CD4-positive, alpha-beta memory T cell (primary cell): ENCODE data around the gene NYAP1. TPM values are rescaled to one million over a fixed set of nuclear protein-coding genes. Genes with fewer than 3 reads are reported as not detected.

ENCODE experiments used
- CTCF ChIA-PET: fragments of 350-600 bp; sonication (Branson Sonifier 250); formaldehyde crosslinking; loops from one replicate; lab custom pipeline; 2021; ENCODE audit warnings: inconsistent platforms; ENCODE audit not compliant: partially characterized antibody; lab: Charles Lee
- POLR2A ChIA-PET: fragments of 350-600 bp; sonication (Branson Sonifier 250); formaldehyde crosslinking; loops from one replicate; lab custom pipeline; 2021; ENCODE audit not compliant: partially characterized antibody; lab: Charles Lee
- DNase-seq, 5 donors: peaks; one replicate each; pipeline versions ENCODE4 v3.0.0 to v3.0.0-alpha.2; 2020 to 2022; ENCODE audit warnings: mixed read lengths in 1 of 5
- H3K27ac ChIP-seq: one replicate; pipeline ENCODE4 v1.7.0; 2013; ENCODE audit warnings: low read depth, low read length
- H3K27me3 ChIP-seq: 2 replicates; pipeline ENCODE4 v1.7.0; 2013; ENCODE audit warnings: mild to moderate bottlenecking, low read length, moderate library complexity; ENCODE audit not compliant: insufficient read depth
- H3K36me3 ChIP-seq: 2 replicates; pipeline ENCODE4 v1.7.0; 2013; ENCODE audit warnings: mild to moderate bottlenecking, low read length, moderate library complexity; ENCODE audit not compliant: insufficient read depth
- H3K4me1 ChIP-seq: 2 replicates; pipeline ENCODE4 v1.7.0; 2013; ENCODE audit warnings: mild to moderate bottlenecking, low read length, moderate library complexity; ENCODE audit not compliant: insufficient read depth
- H3K4me3 ChIP-seq, 2 donors: one replicate each; pipeline ENCODE4 v1.7.0; 2013; ENCODE audit warnings: low read length in 2 of 2, mild to moderate bottlenecking in 1 of 2
- H3K9me3 ChIP-seq, 2 donors: one replicate each; pipeline ENCODE4 v1.7.0; 2013; ENCODE audit warnings: low read length in 2 of 2, control low read depth in 1 of 2; ENCODE audit not compliant: control insufficient read depth in 1 of 2
- H3K27ac Mint-ChIP-seq, 7 donors: one replicate each; pipeline ENCODE4 v1.8.0; 2020 to 2021; ENCODE audit warnings: mixed read lengths in 7 of 7, mild to moderate bottlenecking in 6 of 7, inconsistent platforms in 3 of 7, moderate library complexity in 3 of 7
- H3K27me3 Mint-ChIP-seq, 2 donors: one replicate each; pipeline ENCODE4 v1.8.0; 2020 to 2021; ENCODE audit warnings: mixed read lengths in 2 of 2
- H3K36me3 Mint-ChIP-seq, 2 donors: one replicate each; pipeline ENCODE4 v1.8.0; 2020 to 2021; ENCODE audit warnings: mixed read lengths in 2 of 2, inconsistent platforms in 1 of 2, mild to moderate bottlenecking in 1 of 2
- H3K4me1 Mint-ChIP-seq, 4 donors: one replicate each; pipeline ENCODE4 v1.8.0; 2020 to 2021; ENCODE audit warnings: mixed read lengths in 4 of 4, mild to moderate bottlenecking in 1 of 4
- H3K4me3 Mint-ChIP-seq, 8 donors: one replicate each; pipeline ENCODE4 v1.8.0; 2020 to 2021; ENCODE audit warnings: mixed read lengths in 8 of 8, mild to moderate bottlenecking in 7 of 8, moderate library complexity in 6 of 8, inconsistent platforms in 3 of 8
- H3K9me3 Mint-ChIP-seq, 8 donors: one replicate each; pipeline ENCODE4 v1.8.0; 2020 to 2021; ENCODE audit warnings: mixed read lengths in 8 of 8, mild to moderate bottlenecking in 5 of 8, inconsistent platforms in 3 of 8, moderate library complexity in 1 of 8
- intact Hi-C: fragments of 100-400 bp; cut with micrococcal nuclease; formaldehyde crosslinking; loops from one replicate; pipeline ENCODE4 v1.15.1; 2023
- polyA plus RNA-seq, 2 donors: library from polyadenylated mRNA; unstranded; fragments of 300-500 nt; fragmentation: Illumina TruSeq; gene quantifications; one replicate each; pipeline ENCODE4 v1.2.3, GENCODE V29; 2021
- total RNA-seq, 2 experiments: library from RNA; stranded (reverse); gene quantifications; one replicate each; pipeline ENCODE4 v1.2.3, GENCODE V29; 2021

NYAP1 gene
- total and polyA plus RNA-seq, 4 experiments from 2014 or later, result 0.38 to 0.58 TPM; not detected in 2

- Histone ChIP-seq H3K27me3 (no peaks in the 10 kb centered on the region), H3K36me3 (peaks cover 12% of the 10 kb centered on the region)
- H3K36me3 Mint-ChIP-seq, result peaks cover 16 to 30% of the 10 kb centered on the region in 2 donors
Measured at GRCh38 chr7:100464210-100464660, 19.5 kb upstream of the NYAP1 start, which contains the start of gene SPACDR. TSS of gene SPACDR (minus strand) at chr7:100464260. CDS start at chr7:100464025, 235 bp downstream.

DNA sequence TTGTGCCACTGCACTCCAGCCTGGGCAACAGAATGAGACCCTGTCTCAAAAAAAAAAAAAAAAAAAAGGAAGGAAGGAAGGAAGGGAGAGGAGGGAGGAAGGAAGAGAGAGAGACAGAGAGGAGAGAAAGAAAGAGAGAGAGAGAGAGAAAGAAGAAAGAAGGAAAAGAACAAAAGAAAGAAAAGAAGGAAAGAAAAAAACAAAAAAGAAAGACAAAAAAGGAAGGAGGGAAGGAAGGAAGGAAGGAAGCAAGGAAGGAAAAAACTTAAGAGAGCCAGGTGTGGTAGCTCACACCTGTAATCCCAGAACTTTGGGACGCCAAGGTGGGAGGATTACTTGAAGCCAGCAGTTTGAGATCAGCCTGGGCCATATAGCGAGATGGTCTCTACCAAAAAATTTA, 18.9 kb upstream of the NYAP1 start:
- Histone ChIP-seq H3K4me1 (peaks cover 9% of the 10 kb centered on the region), H3K4me3 (no peak overlapping the region), H3K27me3 (no peaks in the 10 kb centered on the region), H3K9me3 (no peaks in the 10 kb centered on the region), H3K36me3 (peaks cover 12% of the 10 kb centered on the region), H3K27ac (no peak overlapping the region)
- H3K4me1 Mint-ChIP-seq, result peaks cover 3 to 19% (median 6%) of the 10 kb centered on the region in 4 donors
- H3K36me3 Mint-ChIP-seq, result peaks cover 16 to 31% of the 10 kb centered on the region in 2 donors
- no peak overlapping the region for H3K4me3 Mint-ChIP-seq
- DNase-seq, result peak in 1 of 5 donors; percentile 15
- H3K27me3 Mint-ChIP-seq, result no peaks in the 10 kb centered on the region
- H3K27ac Mint-ChIP-seq, result peak overlapping the region in 2 of 7 donors; percentile 23 to 85
- no peaks in the 10 kb centered on the region for H3K9me3 Mint-ChIP-seq
- ChIA-PET CTCF (interaction anchor here (0.7 to 2.4 kb wide), 8 partner anchors 9 to 100 kb away, joined by 3 to 11 read pairs (median 3); no protein-coding TSS in a partner anchor), POLR2A (interaction anchor here (0.8 to 1.9 kb wide), 5 partner anchors 10 to 104 kb away, joined by 3 to 6 read pairs (median 5); partner anchors contain the start of gene TSC22D4)
- intact Hi-C loops, result no loop called here

More at GRCh38 chr7:100464210-100464660, 19.5 kb upstream of the NYAP1 start, which contains the start of gene SPACDR:
- Mint-ChIP-seq H3K27ac (peak within 1 kb of the TSS in 5 of 7 donors; percentile 26 to 85 (median 70)), H3K4me1 (peaks cover 2 to 14% (median 3%) of the 10 kb centered on the region in 4 donors), H3K4me3 (no peak within 1 kb of the TSS), H3K9me3 (no peaks in the 10 kb centered on the region), H3K27me3 (no peaks in the 10 kb centered on the region)
- ChIA-PET POLR2A (interaction anchor here (0.9 to 1.9 kb wide), 3 partner anchors 9 to 104 kb away, joined by 3 to 6 read pairs (median 5); partner anchors contain the start of gene TSC22D4), CTCF (interaction anchor here (0.7 to 2.4 kb wide), 4 partner anchors 18 to 100 kb away, joined by 3 to 11 read pairs (median 5); no protein-coding TSS in a partner anchor)
- intact Hi-C loops, result no loop called here
- no peak within 1 kb of the TSS for H3K4me3 ChIP-seq
- DNase-seq, result peak in 1 of 5 donors; percentile 9
- H3K27ac ChIP-seq, result no peak within 1 kb of the TSS
- peaks cover 4% of the 10 kb centered on the region for H3K4me1 ChIP-seq
- H3K9me3 ChIP-seq, result no peaks in the 10 kb centered on the region

- Histone ChIP-seq H3K27ac (no peak overlapping the region), H3K36me3 (peaks cover 12% of the 10 kb centered on the region), H3K27me3 (no peaks in the 10 kb centered on the region), H3K4me1 (peaks cover 9% of the 10 kb centered on the region), H3K4me3 (no peak overlapping the region), H3K9me3 (no peaks in the 10 kb centered on the region)
- POLR2A ChIA-PET, result interaction anchor here (0.8 to 1.9 kb wide), 6 partner anchors 9 to 103 kb away, joined by 3 to 6 read pairs (median 4); partner anchors contain the start of gene TSC22D4
- Mint-ChIP-seq H3K4me1 (peaks cover 6 to 24% (median 10%) of the 10 kb centered on the region in 4 donors), H3K9me3 (no peaks in the 10 kb centered on the region), H3K27ac (peak overlapping the region in 2 of 7 donors; percentile 57), H3K36me3 (peaks cover 16 to 35% of the 10 kb centered on the region in 2 donors), H3K27me3 (no peaks in the 10 kb centered on the region), H3K4me3 (no peak overlapping the region)
- intact Hi-C loops, result no loop called here
- no peak for DNase-seq
- CTCF ChIA-PET, result interaction anchor here (0.7 to 2.4 kb wide), 8 partner anchors 9 to 99 kb away, joined by 3 to 11 read pairs (median 3); no protein-coding TSS in a partner anchor
Measured at GRCh38 chr7:100465299-100465698, 18.4 kb upstream of the NYAP1 start.

DNA sequence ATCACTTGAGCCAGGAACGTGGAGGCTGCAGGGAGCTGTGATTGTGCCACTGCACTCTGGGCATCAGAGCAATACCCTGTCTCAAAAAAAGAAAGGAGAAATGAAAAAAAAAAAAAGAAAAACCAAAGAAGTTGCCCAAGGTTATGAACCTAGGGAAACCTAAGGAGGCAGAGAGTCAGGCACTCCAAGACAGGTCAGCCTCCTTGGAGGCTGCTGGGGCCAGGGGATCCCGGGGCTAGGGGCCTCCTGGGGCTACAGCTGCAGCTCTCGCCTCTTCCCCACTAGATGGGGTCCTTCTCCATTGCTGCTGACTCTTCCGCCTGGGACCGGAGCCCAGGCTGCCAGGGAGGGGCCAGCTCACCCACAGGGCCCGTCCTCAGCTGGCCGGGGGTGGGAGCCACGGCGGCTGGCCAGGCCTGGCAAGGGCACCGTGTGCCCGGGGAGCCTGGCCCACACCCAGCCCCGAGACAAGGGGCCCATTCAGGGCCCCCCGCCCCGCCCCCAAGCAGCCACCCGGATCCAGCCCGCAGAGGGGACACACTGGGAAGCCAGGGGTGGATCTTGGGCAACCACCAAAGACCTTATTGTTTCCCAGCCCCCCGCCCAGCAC, 17.9 kb upstream of the NYAP1 start:
- no peak overlapping the region for H3K4me3 ChIP-seq
- H3K9me3 ChIP-seq, result no peaks in the 10 kb centered on the region
- peak overlapping the region in 2 of 7 donors; percentile 57 for H3K27ac Mint-ChIP-seq
- ChIA-PET CTCF (interaction anchor here (0.7 to 2.4 kb wide), 8 partner anchors 10 to 99 kb away, joined by 3 to 11 read pairs (median 3); no protein-coding TSS in a partner anchor), POLR2A (interaction anchor here (0.8 to 1.9 kb wide), 4 partner anchors 8 to 103 kb away, joined by 4 to 6 read pairs (median 5); no protein-coding TSS in a partner anchor)
- no peaks in the 10 kb centered on the region for H3K27me3 Mint-ChIP-seq
- H3K4me1 Mint-ChIP-seq, result peaks cover 6 to 24% (median 12%) of the 10 kb centered on the region in 4 donors
- H3K4me3 Mint-ChIP-seq, result no peak overlapping the region
- no peak overlapping the region for H3K27ac ChIP-seq
- DNase-seq, result peak in 1 of 5 donors; percentile 15
- H3K9me3 Mint-ChIP-seq, result no peaks in the 10 kb centered on the region
- intact Hi-C loops, result no loop called here
- H3K36me3 Mint-ChIP-seq, result peaks cover 20 to 38% of the 10 kb centered on the region in 2 donors
- peaks cover 17% of the 10 kb centered on the region for H3K36me3 ChIP-seq
- H3K27me3 ChIP-seq, result no peaks in the 10 kb centered on the region
- peaks cover 9% of the 10 kb centered on the region for H3K4me1 ChIP-seq

DNA sequence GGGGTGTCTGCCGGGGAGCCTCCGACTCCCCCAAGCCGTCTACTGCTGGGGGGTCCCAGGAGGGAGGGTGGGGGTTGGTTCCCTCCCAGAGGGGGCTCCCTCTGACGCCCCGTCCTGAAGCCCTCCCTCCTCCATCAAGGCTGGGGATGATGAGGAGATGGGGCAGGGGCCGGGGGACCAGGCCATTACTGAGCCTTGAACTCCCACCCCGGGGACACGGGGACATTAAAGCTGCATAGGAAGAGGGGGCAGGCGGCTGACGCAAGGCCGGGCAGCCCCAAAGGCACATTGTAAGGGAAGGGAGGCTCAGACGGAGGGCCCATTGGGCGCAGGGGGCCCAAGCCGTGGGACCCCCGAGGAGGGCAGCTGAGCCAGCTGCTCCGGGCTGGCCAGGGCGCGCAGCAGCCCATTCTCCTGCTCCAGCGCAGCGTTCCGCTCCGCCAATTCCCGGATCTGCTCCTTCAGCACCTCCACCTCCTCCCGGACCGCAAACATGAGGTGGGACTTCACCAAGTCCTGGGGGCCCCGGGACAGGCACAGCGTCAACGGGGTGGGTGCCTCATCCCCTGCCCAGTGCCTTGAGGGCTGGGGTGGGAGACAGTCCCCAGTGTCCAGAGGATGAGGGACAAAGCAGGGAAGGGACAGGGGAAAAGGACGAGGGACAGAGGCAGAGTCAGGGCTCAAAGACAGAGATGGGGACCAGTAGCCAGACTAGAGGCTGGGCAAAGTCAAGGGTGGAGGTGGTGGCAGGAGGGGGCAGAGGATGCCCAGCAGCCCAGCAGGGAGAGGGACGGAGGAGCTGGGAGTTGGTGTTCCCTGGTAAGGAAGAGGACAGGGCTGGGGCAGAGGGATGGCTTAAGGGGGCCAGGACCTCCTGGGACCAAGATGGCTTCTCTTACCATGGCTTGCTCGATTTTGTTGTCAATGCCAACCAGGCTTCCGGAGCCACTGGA, 16.8 kb upstream of the NYAP1 start:
- H3K27me3 ChIP-seq, result no peaks in the 10 kb centered on the region
- Mint-ChIP-seq H3K27ac (peak overlapping the region in 1 of 7 donors; percentile 73), H3K4me3 (peak overlapping the region in 1 of 8 donors; percentile 31), H3K9me3 (no peaks in the 10 kb centered on the region), H3K4me1 (peaks cover 7 to 24% (median 13%) of the 10 kb centered on the region in 4 donors), H3K27me3 (no peaks in the 10 kb centered on the region), H3K36me3 (peaks cover 19 to 40% of the 10 kb centered on the region in 2 donors)
- H3K9me3 ChIP-seq, result no peaks in the 10 kb centered on the region
- ChIA-PET POLR2A (interaction anchor here (0.5 to 3.8 kb wide), 4 partner anchors 11 to 117 kb away, joined by 3 to 26 read pairs (median 4); partner anchors contain the start of gene TSC22D4), CTCF (interaction anchor here (1.1 kb wide), 1 partner anchor 97 kb away, joined by 3 read pairs; no protein-coding TSS in a partner anchor)
- DNase-seq, result no peak
- no peak overlapping the region for H3K4me3 ChIP-seq
- peaks cover 21% of the 10 kb centered on the region for H3K36me3 ChIP-seq
- intact Hi-C loops, result no loop called here
- H3K27ac ChIP-seq, result no peak overlapping the region
- H3K4me1 ChIP-seq, result peaks cover 9% of the 10 kb centered on the region

- intact Hi-C loops, result no loop called here
- H3K27me3 Mint-ChIP-seq, result no peaks in the 10 kb centered on the region
- H3K9me3 Mint-ChIP-seq, result no peaks in the 10 kb centered on the region
- no peak overlapping the region for H3K27ac ChIP-seq
- peaks cover 17 to 41% of the 10 kb centered on the region in 2 donors for H3K36me3 Mint-ChIP-seq
- H3K36me3 ChIP-seq, result peaks cover 23% of the 10 kb centered on the region
- H3K27me3 ChIP-seq, result no peaks in the 10 kb centered on the region
- DNase-seq, result no peak
- no peak overlapping the region for H3K27ac Mint-ChIP-seq
- ChIA-PET CTCF (interaction anchor here (1.1 to 4.2 kb wide), 5 partner anchors 12 to 116 kb away, joined by 3 to 76 read pairs (median 8); partner anchors contain the start of genes NYAP1 and TSC22D4), POLR2A (interaction anchor here (1.2 to 3.8 kb wide), 3 partner anchors 10 to 92 kb away, joined by 6 to 26 read pairs (median 8); partner anchors contain the start of gene TSC22D4)
- peaks cover 8 to 25% (median 14%) of the 10 kb centered on the region in 4 donors for H3K4me1 Mint-ChIP-seq
- H3K4me1 ChIP-seq, result peaks cover 12% of the 10 kb centered on the region
- no peak overlapping the region for H3K4me3 Mint-ChIP-seq
- H3K4me3 ChIP-seq, result no peak overlapping the region
- H3K9me3 ChIP-seq, result no peaks in the 10 kb centered on the region
Measured at GRCh38 chr7:100467638-100468373, 15.9 kb upstream of the NYAP1 start.
